ENCODE measurements around the gene PPP3CA.

- no peak for TF ChIP-seq ZSCAN12 (CRISPR knock-in tag; IDR thresholded peaks at IDR 0.05)
- no peak for TF ChIP-seq ZNF383 (CRISPR knock-in tag; IDR thresholded peaks at IDR 0.05; ENCODE audit: borderline replicate concordance)
- TF ChIP-seq ATAD3A (CRISPR knock-in tag; IDR thresholded peaks at IDR 0.05): no peak
- no peak for TF ChIP-seq TAF1 (CRISPR knock-in tag; IDR thresholded peaks at IDR 0.05)
- no peak for TF ChIP-seq CTCF (CRISPR knock-in tag; IDR thresholded peaks at IDR 0.05)
- no peak for TF ChIP-seq TERF1 (CRISPR knock-in tag; IDR thresholded peaks at IDR 0.05)
- TF ChIP-seq MYPOP (CRISPR knock-in tag; IDR thresholded peaks at IDR 0.05): no peak
- no peak for TF ChIP-seq ZNF513 (CRISPR knock-in tag; conservative IDR thresholded peaks at IDR 0.05)
- no peak for TF ChIP-seq POLR2AphosphoS5 (IDR thresholded peaks at IDR 0.05; ENCODE audit: low read depth, low read length)
- no peak for TF ChIP-seq RAD21 (CRISPR knock-in tag; IDR thresholded peaks at IDR 0.05)
- TF ChIP-seq ZEB1 (IDR thresholded peaks at IDR 0.05; ENCODE audit: insufficient replicate concordance, low read depth): no peak
- TF ChIP-seq ZNF792 (CRISPR knock-in tag; IDR thresholded peaks at IDR 0.05): no peak
- no peak for TF ChIP-seq ZNF224 (CRISPR knock-in tag; IDR thresholded peaks at IDR 0.05)
These were observed 245.1 kb downstream of the PPP3CA start for GRCh38 chr4:101102114-101102742.
